NCI-H526 (cell line): ENCODE data around the gene GC.
"Not testable (repeated sequence)": the region's sequence is repeated elsewhere in the genome, so short reads cannot be mapped to it uniquely, and the experiment has no call there.

Experiments used
- DNase-seq, 2 experiments: peaks; one replicate each; lab custom pipeline; 2025; lab: John Stamatoyannopoulos, UW

The GC gene, protein sequence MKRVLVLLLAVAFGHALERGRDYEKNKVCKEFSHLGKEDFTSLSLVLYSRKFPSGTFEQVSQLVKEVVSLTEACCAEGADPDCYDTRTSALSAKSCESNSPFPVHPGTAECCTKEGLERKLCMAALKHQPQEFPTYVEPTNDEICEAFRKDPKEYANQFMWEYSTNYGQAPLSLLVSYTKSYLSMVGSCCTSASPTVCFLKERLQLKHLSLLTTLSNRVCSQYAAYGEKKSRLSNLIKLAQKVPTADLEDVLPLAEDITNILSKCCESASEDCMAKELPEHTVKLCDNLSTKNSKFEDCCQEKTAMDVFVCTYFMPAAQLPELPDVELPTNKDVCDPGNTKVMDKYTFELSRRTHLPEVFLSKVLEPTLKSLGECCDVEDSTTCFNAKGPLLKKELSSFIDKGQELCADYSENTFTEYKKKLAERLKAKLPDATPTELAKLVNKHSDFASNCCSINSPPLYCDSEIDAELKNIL

GRCh38 chr4:71783972-71784371 is at the start of gene GC:
TSS of gene GC (minus strand) at chr4:71784079. CDS start at chr4:71784018, 61 bp downstream.
- no peak for DNase-seq

- DNase-seq = no peak
Measured at GRCh38 chr4:71833232-71833900, 49.5 kb upstream of the GC start.

- DNase-seq = no peak
Measured at GRCh38 chr4:71832049-71832448, 48.2 kb upstream of the GC start.

GRCh38 chr4:71830497-71831190 is 46.8 kb upstream of the GC start:
- DNase-seq = no peak

DNA sequence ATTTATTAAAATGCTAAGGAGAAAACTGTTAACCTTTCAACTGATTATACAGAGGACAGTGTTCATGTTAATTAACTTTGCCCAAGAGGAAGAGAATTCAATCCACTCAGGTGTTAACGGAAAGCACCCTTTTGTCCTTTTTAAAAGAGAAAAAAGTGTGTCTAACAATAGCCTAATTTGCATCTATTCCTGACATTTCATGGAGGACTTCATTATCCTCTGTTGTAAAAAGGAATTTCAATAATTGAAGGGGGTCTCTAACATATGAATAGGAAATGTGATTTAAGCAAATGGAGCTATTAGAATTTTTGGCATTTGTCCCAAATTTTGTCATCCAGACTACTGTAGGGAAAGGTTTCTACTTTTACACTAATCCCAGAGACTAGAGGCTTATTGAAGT is 44.6 kb upstream of the GC start:
- no peak for DNase-seq

DNA sequence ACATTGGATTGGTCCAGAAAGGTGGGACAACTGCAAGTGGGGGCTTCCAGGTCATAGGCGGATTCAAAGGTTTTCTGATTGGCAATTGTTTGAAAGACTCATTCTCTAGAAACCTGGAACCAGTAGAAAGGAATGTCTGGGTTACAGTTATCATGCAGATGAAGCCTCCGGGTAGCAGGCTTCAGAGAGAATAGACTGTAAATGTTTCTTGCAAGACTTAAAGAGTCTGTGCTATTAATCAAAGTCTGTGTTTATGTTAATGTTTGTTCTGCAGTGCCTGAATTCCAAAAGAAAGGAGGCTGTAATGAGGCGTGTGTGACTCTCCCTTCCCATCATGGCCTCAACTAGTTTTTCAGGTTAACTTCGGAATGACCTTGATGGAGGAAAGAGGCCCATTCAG is 43.9 kb upstream of the GC start:
- DNase-seq = no peak

- DNase-seq = no peak
Measured at GRCh38 chr4:71816676-71817303, 32.9 kb upstream of the GC start.

DNA sequence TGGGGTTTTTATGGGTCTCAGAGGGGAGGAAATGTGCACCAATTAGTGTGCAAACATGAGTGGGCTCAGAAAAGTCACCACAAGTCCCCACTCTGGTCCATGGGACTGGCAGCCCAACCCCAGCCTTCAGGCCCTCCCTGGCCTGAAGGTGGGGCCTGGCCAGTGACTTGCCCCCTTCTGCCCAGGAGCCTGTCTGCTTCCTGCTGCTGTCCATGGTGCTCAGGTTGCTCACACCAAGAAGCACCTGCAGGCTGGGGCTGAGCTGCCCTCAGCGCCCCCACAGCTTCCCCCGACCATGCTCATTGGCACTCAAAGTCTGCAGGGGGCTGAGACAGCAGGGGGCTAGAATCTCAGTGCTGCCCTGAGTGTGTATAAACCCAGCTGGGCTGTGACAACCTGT is 30.6 kb upstream of the GC start:
- DNase-seq = no peak

GRCh38 chr4:71809805-71810204 is 25.9 kb upstream of the GC start:
- DNase-seq = not testable (repeated sequence)

- no peak for DNase-seq
Measured at GRCh38 chr4:71807469-71807868, 23.6 kb upstream of the GC start.

GRCh38 chr4:71805230-71805629 is 21.4 kb upstream of the GC start:
- not testable (repeated sequence) for DNase-seq

DNA sequence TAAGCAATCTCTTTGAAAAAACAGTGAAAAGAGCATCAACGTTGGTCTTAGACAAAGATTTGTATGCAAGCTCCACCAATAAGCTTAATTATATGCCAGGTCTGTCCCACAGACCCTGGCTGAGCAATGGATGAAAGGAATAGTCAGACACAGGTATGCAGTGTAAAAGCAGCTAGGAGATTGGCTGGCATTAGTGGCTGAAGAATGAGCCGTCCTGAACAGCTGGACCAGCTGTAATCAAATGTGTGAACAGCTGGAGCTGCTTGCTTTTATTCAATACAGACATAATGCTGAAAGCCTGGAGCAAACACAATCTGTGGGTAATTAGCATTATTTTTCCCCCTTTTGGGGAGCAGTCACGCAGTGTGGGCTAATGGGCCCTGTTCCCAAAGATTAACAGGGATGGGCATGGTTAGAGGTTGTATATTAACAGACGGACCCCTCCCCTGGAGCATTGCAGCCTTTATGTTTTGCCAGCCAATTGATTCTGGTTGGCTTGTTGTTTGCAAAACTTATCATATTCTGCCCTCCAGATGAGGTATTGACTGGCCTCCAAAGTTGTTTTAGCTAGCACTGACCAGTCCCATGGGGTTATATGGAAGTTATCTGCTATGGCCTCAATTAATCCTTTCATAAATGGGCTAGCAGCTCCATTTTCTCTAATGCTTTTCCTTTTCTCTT is 20.3 kb upstream of the GC start:
- not testable (repeated sequence) for DNase-seq

- DNase-seq = no peak
Measured at GRCh38 chr4:71785959-71786358, 2.1 kb upstream of the GC start.

DNA sequence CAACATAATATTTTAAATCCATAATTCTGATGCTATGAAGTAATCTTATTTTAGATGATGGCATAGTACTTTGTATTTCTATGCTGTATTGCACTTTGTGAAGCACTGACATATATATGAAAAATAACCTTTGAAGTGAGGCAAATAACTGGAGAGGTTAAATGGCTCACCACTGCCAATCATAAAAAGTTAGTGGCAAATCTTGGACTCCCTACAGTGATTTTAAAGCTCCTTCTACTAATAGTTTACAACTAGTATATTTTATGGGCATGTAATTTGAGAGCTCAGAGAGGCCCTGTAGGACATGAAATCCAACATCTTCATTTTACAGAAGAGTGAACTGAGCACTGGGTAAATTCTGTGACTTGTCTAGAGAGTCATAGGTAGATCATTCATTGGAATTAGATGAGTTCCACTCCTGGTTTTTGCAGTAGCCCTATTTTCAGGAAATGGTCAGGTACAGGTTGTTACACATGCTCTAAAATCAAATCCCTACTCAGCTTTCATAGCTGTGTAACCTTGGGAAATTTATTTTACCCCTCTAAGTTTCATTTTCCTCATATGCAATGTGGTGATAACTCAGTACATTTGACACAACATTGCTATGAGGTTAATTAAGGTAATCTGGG is 804 bp upstream of the GC start:
- DNase-seq = no peak

- DNase-seq = no peak
Measured at GRCh38 chr4:71777891-71778290, 6.0 kb downstream of the GC start.

DNA sequence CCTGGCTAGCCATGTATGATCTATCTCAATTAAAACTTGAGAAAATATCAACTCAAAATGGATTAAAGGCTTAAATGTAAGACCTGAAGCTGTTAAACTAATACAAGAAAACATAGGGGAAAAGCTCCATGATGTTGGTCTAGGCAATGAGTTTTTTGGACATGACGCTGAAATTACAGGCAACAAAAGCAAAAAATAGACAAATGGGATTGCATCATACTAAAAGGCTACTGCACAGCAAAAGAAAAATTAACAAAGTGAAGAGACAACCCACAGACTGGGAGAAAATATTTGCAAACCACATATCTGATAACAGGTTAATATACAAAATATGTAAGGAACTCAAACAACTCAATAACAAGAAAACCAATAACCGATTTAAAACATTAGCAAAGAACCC is 8.4 kb downstream of the GC start:
- no peak for DNase-seq

- DNase-seq = no peak
Measured at GRCh38 chr4:71774136-71774535, 9.7 kb downstream of the GC start.

DNA sequence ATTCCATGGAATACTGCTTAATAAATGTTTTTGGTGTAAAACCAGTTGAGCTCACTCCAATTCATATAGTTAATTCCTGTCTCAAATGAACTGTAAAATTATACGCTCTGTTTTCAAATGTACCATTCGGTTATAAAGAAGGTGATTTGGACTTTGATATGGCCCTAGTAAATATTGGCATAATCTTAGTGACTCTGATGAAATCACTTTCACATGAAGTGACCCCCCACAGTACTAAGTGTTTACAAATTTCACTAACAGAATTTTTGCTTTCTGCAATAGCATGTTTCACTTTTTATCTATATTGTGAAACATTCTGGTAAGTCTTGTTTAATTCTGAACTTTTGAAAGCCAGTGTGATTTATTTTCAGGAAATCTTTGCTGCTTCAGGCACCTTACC is 10.9 kb downstream of the GC start:
- DNase-seq = no peak

- peak in 1 of 2 experiments; percentile 3 for DNase-seq
Measured at GRCh38 chr4:71772592-71772991, 11.3 kb downstream of the GC start.

GRCh38 chr4:71771613-71772012 is 12.3 kb downstream of the GC start:
- DNase-seq = no peak

DNA sequence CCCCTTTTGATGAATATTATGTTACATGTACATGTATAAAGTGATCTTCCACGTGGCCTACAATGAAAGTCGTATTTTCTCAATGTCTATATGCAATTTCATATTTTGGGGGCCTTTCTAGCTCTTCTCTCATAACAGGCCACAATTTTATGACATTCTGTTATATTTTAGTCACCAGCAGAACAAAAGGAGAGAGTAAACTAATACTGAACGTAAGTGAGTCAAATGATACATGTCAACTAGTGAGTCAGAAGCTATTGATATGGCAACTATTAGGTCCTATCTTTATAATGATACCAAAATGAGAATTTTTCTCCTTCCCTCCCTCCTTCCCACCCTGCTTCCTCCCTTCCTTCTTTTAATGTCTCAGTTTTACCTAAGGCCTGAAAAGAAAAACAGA is 14.4 kb downstream of the GC start:
- no peak for DNase-seq
